CD4-positive, alpha-beta T cell treated with Interleukin-2 at 100 ng/mL for 4 hours (primary cell): ENCODE data around the gene ART4.

Experiments used
- DNase-seq: peaks from one replicate; pipeline ENCODE4 v3.0.0-alpha.2; 2020; ENCODE audit warnings: low spot score

Gene ART4

GRCh38 chr12:14810167-14810952 is 33.0 kb downstream of the ART4 start:
- DNase-seq = no peak

- no peak for DNase-seq
Measured at GRCh38 chr12:14803830-14804160, 39.5 kb downstream of the ART4 start.

GRCh38 chr12:14803011-14803829 is 40.1 kb downstream of the ART4 start, which contains the start of the genes C12orf60 and WBP11:
Gene C12orf60 (plus strand): TSS chr12:14803670. CDS start chr12:14822936, 19,266 bp downstream.
Gene WBP11 (minus strand): TSS chr12:14803478. CDS start chr12:14801383, 2,095 bp downstream.
- DNase-seq = peak; percentile 96

- peak; percentile 4 for DNase-seq
Measured at GRCh38 chr12:14802721-14803010, 40.7 kb downstream of the ART4 start.

- no peak for DNase-seq
Measured at GRCh38 chr12:14802247-14802646, 41.1 kb downstream of the ART4 start.

GRCh38 chr12:14795028-14795448 is 48.3 kb downstream of the ART4 start:
- DNase-seq = no peak

GRCh38 chr12:14785568-14785967 is 57.8 kb downstream of the ART4 start:
- no peak for DNase-seq

- DNase-seq = no peak
Measured at GRCh38 chr12:14784471-14784870, 58.9 kb downstream of the ART4 start.

GRCh38 chr12:14782756-14783155 is 60.6 kb downstream of the ART4 start:
- no peak for DNase-seq

- no peak for DNase-seq
Measured at GRCh38 chr12:14781563-14781962, 61.8 kb downstream of the ART4 start.

- no peak for DNase-seq
Measured at GRCh38 chr12:14780859-14781258, 62.5 kb downstream of the ART4 start.

GRCh38 chr12:14779834-14780233 is 63.5 kb downstream of the ART4 start:
- DNase-seq = no peak

GRCh38 chr12:14777271-14777670 is 66.1 kb downstream of the ART4 start:
- DNase-seq = no peak

GRCh38 chr12:14776236-14776961 is 66.9 kb downstream of the ART4 start:
- peak; percentile 23 for DNase-seq

- no peak for DNase-seq
Measured at GRCh38 chr12:14775636-14775980, 67.7 kb downstream of the ART4 start.
